Spleen (tissue), 11 donors: Measurements from ENCODE around the gene FYN. TPM values are rescaled to one million over a fixed set of nuclear protein-coding genes. Genes with fewer than 3 reads are reported as not detected.

Experiments used
- DNase-seq: peaks from one replicate; pipeline ENCODE4 v3.0.0-alpha.2; 2020
- H3K27ac ChIP-seq, 8 donors: fragments of 200-600 bp; sonication (generic) in 7 of 8; 1 replicate in 4 of 8; 2 replicates in 4 of 8; pipeline versions ENCODE4 v1.5.0 to v1.8.0; 2016 to 2021; ENCODE audit warnings: inconsistent platforms in 4 of 8, mild to moderate bottlenecking in 4 of 8, moderate library complexity in 1 of 8
- H3K27me3 ChIP-seq, 7 donors: fragments of 200-600 bp; sonication (generic) in 6 of 7; replicated peaks in 1 of 7; 1 replicate in 4 of 7; 2 replicates in 3 of 7; pipeline versions ENCODE4 v1.5.0 to v1.8.0; 2016 to 2021; ENCODE audit warnings: inconsistent platforms in 3 of 7, mild to moderate bottlenecking in 1 of 7
- H3K36me3 ChIP-seq, 6 donors: fragments of 200-600 bp; sonication (generic) in 5 of 6; 1 replicate in 4 of 6; 2 replicates in 2 of 6; pipeline versions ENCODE4 v1.5.0 to v1.8.0; 2016 to 2021; ENCODE audit warnings: inconsistent platforms in 2 of 6
- H3K4me1 ChIP-seq, 6 donors: fragments of 200-600 bp; sonication (generic) in 5 of 6; 1 replicate in 3 of 6; 2 replicates in 3 of 6; pipeline versions ENCODE4 v1.5.0 to v1.8.0; 2016 to 2021; ENCODE audit warnings: inconsistent platforms in 3 of 6
- H3K4me3 ChIP-seq, 8 donors: fragments of 200-600 bp; sonication (generic) in 7 of 8; 1 replicate in 4 of 8; 2 replicates in 4 of 8; pipeline versions ENCODE4 v1.5.0 to v1.8.0; 2016 to 2021; ENCODE audit warnings: inconsistent platforms in 4 of 8, mild to moderate bottlenecking in 4 of 8, moderate library complexity in 2 of 8
- H3K9me3 ChIP-seq, 8 donors: fragments of 200-600 bp; sonication (generic) in 7 of 8; 1 replicate in 4 of 8; 2 replicates in 4 of 8; pipeline versions ENCODE4 v1.5.0 to v1.8.0; 2016 to 2021; ENCODE audit warnings: inconsistent platforms in 4 of 8
- CTCF ChIP-seq, 11 experiments: fragments of 200-600 bp in 7 of 11; fragments of 450-650 bp in 4 of 11; sonication (generic) in 4 of 11; IDR thresholded peaks in 8 of 11; conservative IDR thresholded peaks in 3 of 11; 1 replicate in 7 of 11; 2 replicates in 4 of 11; pipeline versions ENCODE4 v1.4.0 to v1.8.0; 2016 to 2021; ENCODE audit warnings: antibody characterized with exemption in 11 of 11, inconsistent platforms in 4 of 11, mild to moderate bottlenecking in 1 of 11
- POLR2A ChIP-seq, 3 donors: fragments of 450-650 bp; IDR thresholded peaks; one replicate each; pipeline ENCODE4 v1.5.1; 2017; ENCODE audit warnings: antibody characterized with exemption in 3 of 3, mild to moderate bottlenecking in 1 of 3
- POLR2AphosphoS5 ChIP-seq, 3 donors: sonication (generic); formaldehyde crosslinking; IDR thresholded peaks; one replicate each; pipeline ENCODE4 v1.5.1; 2017; ENCODE audit warnings: antibody characterized with exemption in 3 of 3
- WGBS, 5 donors: extraction: QIAGEN DNeasy Blood & Tissue Kit in 3 of 5; methylation state at CpG; one replicate each; pipeline versions ENCODE4 v1.1.5 to v1.1.7; 2013 to 2018; 5-methylcytosine and 5-hydroxymethylcytosine counted together
- intact Hi-C: fragments of 100-400 bp; cut with DNase I; formaldehyde crosslinking; loops from one replicate; pipeline ENCODE4 v1.15.0; 2023; ENCODE audit warnings: low total_unique reads
- polyA plus RNA-seq, 3 donors: library from polyadenylated mRNA; stranded (reverse); fragments of 200-250 nt; gene quantifications; one replicate each; pipeline ENCODE4 v1.2.1, GENCODE V29; 2013
- total RNA-seq, 7 donors: library from RNA; depleted of rRNA in 3 of 7; stranded (reverse); fragments of >200 nt in 3 of 7; fragmentation: NEBNext Ultra II Directional in 4 of 7; extraction: Animal tissue kit (Norgen Biotek cat#: 25700) in 4 of 7; gene quantifications; one replicate each; pipeline versions ENCODE4 v1.1.0 to v1.2.1, GENCODE V29; 2016 to 2021
- donor health status: healthy with polysubstance abuse.
- donor health status: DM: no; HTN: no; CAD: no; lungs with moderate emphysema.
- donor health status: DM: no; HTN: no; CAD: no.
- donor health status: Bipolar disorder and iron deficiency.
- donor health status: healthy.
- donor health status: DM: no; HTN: no; CAD: no.
- donor health status: DM: yes; HTN: yes; CAD: no.

Gene FYN
- total and polyA plus RNA-seq, 10 donors = 56.6 to 409 (median 205) TPM

GRCh38 chr6:111673937-111674336, 199.3 kb downstream of the FYN start:
- peaks cover 0 to 100% (median 52%) of the 10 kb centered on the region in 6 donors for H3K36me3 ChIP-seq
- no peak for TF ChIP-seq POLR2AphosphoS5 (IDR thresholded peaks at IDR 0.05)
- no peak for TF ChIP-seq CTCF (IDR thresholded peaks at IDR 0.05 in 8 of 11, conservative IDR thresholded peaks at IDR 0.05 in 3 of 11)
- TF ChIP-seq POLR2A (IDR thresholded peaks at IDR 0.05) = no peak
- no peaks in the 10 kb centered on the region for H3K9me3 ChIP-seq
- H3K4me3 ChIP-seq = no peak overlapping the region
- DNase-seq = no peak
- H3K27ac ChIP-seq = no peak overlapping the region
- no peaks in the 10 kb centered on the region for H3K4me1 ChIP-seq
- H3K27me3 ChIP-seq = no peaks in the 10 kb centered on the region
- intact Hi-C loops = no loop called here

GRCh38 chr6:111673532-111673931, 199.7 kb downstream of the FYN start:
- 90 to 95% (median 92%) methylated on average over 8 of the region's 8 CpGs for WGBS, 5 donors

DNA sequence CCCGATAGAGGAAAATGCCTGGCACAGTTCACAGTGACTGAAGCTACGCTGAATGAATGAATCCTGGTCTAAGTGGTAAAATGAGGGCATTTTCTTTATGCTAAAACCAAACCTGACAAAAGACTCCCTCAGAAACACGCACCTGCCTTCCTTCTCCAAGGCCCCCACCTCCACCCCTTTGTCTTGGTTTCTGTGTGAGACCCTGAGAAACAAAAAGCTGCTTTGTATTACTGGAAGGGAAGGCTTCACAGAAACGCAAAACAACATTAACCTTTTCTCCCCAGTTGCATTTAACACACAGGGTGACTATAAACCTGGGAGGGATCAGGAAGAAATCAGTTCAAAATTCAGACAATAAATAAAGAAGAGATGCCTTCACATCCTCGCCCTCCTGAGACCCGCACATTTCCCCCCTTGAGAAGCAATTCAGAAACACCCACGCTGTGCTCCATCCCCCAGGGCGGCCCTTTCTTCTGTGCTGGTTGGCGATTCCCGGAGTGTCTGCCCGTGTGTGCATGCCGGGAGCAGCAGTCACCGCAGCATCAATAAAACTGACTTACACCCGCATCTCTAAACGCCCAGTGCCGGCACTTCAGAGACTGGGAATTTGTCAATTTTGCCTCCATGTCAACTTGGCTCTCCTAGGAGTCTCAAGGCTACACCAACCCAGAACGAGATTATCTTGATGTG, 200.3 kb downstream of the FYN start:
- Histone ChIP-seq H3K36me3 (peaks cover 0 to 100% (median 53%) of the 10 kb centered on the region in 6 donors), H3K27ac (no peak overlapping the region), H3K27me3 (no peaks in the 10 kb centered on the region), H3K9me3 (no peaks in the 10 kb centered on the region), H3K4me3 (no peak overlapping the region), H3K4me1 (peaks cover 0 to 3% (median 0%) of the 10 kb centered on the region in 6 donors)
- intact Hi-C loops = no loop called here
- TF ChIP-seq POLR2AphosphoS5 (IDR thresholded peaks at IDR 0.05) = no peak
- no peak for TF ChIP-seq POLR2A (IDR thresholded peaks at IDR 0.05)
- no peak for TF ChIP-seq CTCF (IDR thresholded peaks at IDR 0.05 in 8 of 11, conservative IDR thresholded peaks at IDR 0.05 in 3 of 11)
- WGBS, 5 donors = 88 to 98% (median 95%) methylated on average over 17 of the region's 17 CpGs
- no peak for DNase-seq

More at GRCh38 chr6:111673532-111673931, 199.7 kb downstream of the FYN start:
- no peaks in the 10 kb centered on the region for H3K27me3 ChIP-seq
- H3K9me3 ChIP-seq = no peaks in the 10 kb centered on the region
- TF ChIP-seq CTCF (IDR thresholded peaks at IDR 0.05 in 8 of 11, conservative IDR thresholded peaks at IDR 0.05 in 3 of 11) = no peak
- no peak for TF ChIP-seq POLR2A (IDR thresholded peaks at IDR 0.05)
- no peak overlapping the region for H3K4me3 ChIP-seq
- no peak for DNase-seq
- peaks cover 0 to 100% (median 51%) of the 10 kb centered on the region in 6 donors for H3K36me3 ChIP-seq
- no peak overlapping the region for H3K27ac ChIP-seq
- peaks cover 0 to under 1% (median 0%) of the 10 kb centered on the region in 6 donors for H3K4me1 ChIP-seq
- intact Hi-C loops = no loop called here

DNA sequence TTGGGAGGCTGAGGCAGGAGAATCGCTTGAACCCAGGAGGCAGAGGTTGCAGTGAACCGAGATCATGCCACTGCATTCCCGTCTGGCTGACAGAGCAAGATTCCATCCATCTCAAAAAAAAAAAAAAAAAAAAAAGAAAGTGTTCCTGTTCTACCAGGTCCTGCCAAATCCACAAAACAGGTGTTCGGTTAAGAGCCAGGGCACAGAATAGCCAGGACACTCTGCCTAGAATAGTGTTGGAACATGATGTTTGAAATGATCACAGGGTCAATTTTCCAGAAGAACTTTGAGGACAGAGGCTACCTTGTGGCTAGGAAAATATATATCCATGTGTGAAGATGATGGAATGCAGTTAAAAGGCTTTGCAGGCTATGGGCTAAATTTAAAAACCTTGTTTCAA, 203.9 kb downstream of the FYN start:
- H3K36me3 ChIP-seq = peaks cover 0 to 99% (median 49%) of the 10 kb centered on the region in 6 donors

More for the DNA sequence above, 203.9 kb downstream of the FYN start:
- TF ChIP-seq CTCF (IDR thresholded peaks at IDR 0.05 in 8 of 11, conservative IDR thresholded peaks at IDR 0.05 in 3 of 11) (no peak), POLR2A (IDR thresholded peaks at IDR 0.05) (no peak), POLR2AphosphoS5 (IDR thresholded peaks at IDR 0.05) (no peak)
- Histone ChIP-seq H3K27ac (no peak overlapping the region), H3K9me3 (no peaks in the 10 kb centered on the region), H3K4me1 (peaks cover 0 to 18% (median 9%) of the 10 kb centered on the region in 6 donors), H3K27me3 (no peaks in the 10 kb centered on the region), H3K4me3 (no peak overlapping the region)
- DNase-seq = no peak
- intact Hi-C loops = no loop called here
- WGBS, 5 donors = 75 to 97% (median 92%) methylated on average over 4 of the region's 4 CpGs
